H9 (cell line): ENCODE data around the gene CELA3B. TPM values are rescaled to one million over a fixed set of nuclear protein-coding genes. Genes with fewer than 3 reads are reported as not detected.

Source experiments
- DNase-seq: peaks from one replicate; pipeline ENCODE4 v3.0.0-alpha.2; 2017
- H2AFZ ChIP-seq: one replicate; pipeline ENCODE4 v1.6.1; 2013; ENCODE audit warnings: mild to moderate bottlenecking, low read length, control low read depth, moderate library complexity
- H2AK5ac ChIP-seq: 2 replicates; pipeline ENCODE4 v1.6.1; 2013; ENCODE audit warnings: low read length, control low read depth, mixed read lengths; ENCODE audit not compliant: insufficient read length
- H2BK120ac ChIP-seq: one replicate; pipeline ENCODE4 v1.6.1; 2013; ENCODE audit warnings: low read depth, mild to moderate bottlenecking, low read length, control low read depth, inconsistent platforms; ENCODE audit not compliant: poor library complexity, severe bottlenecking
- H2BK12ac ChIP-seq: 2 replicates; pipeline ENCODE4 v1.6.1; 2013; ENCODE audit warnings: low read length, control low read depth, mixed read lengths, low read depth; ENCODE audit not compliant: insufficient read length
- H2BK15ac ChIP-seq: 2 replicates; pipeline ENCODE4 v1.6.1; 2013; ENCODE audit warnings: low read depth, low read length, control low read depth
- H2BK20ac ChIP-seq: one replicate; pipeline ENCODE4 v1.6.1; 2013; ENCODE audit warnings: low read depth, mild to moderate bottlenecking, low read length, control low read depth, inconsistent platforms; ENCODE audit not compliant: poor library complexity, severe bottlenecking
- H2BK5ac ChIP-seq: 2 replicates; pipeline ENCODE4 v1.6.1; 2013; ENCODE audit warnings: low read length, control low read depth, mixed read lengths; ENCODE audit not compliant: insufficient read length
- H3K14ac ChIP-seq: 2 replicates; pipeline ENCODE4 v1.6.1; 2013; ENCODE audit warnings: low read length, control low read depth; ENCODE audit not compliant: insufficient read depth
- H3K18ac ChIP-seq: 2 replicates; pipeline ENCODE4 v1.6.1; 2013; ENCODE audit warnings: low read depth, mild to moderate bottlenecking, mixed read lengths, low read length, control low read depth; ENCODE audit not compliant: insufficient read length
- H3K23ac ChIP-seq: 2 replicates; pipeline ENCODE4 v1.6.1; 2013; ENCODE audit warnings: low read length, control low read depth, mixed read lengths, low read depth; ENCODE audit not compliant: insufficient read length
- H3K23me2 ChIP-seq: 2 replicates; pipeline ENCODE4 v1.6.1; 2013; ENCODE audit warnings: low read depth, mild to moderate bottlenecking, mixed read lengths, low read length, control low read depth; ENCODE audit not compliant: insufficient read length, poor library complexity, severe bottlenecking
- H3K27ac ChIP-seq: 2 replicates; pipeline ENCODE4 v1.5.1; 2013; ENCODE audit warnings: low read length, control low read depth, mixed read lengths, low read depth; ENCODE audit not compliant: insufficient read length
- H3K27me3 ChIP-seq: 2 replicates; pipeline ENCODE4 v1.6.1; 2013; ENCODE audit warnings: low read length, control low read depth, inconsistent platforms; ENCODE audit not compliant: insufficient read depth
- H3K4ac ChIP-seq: 2 replicates; pipeline ENCODE4 v1.6.1; 2013; ENCODE audit warnings: low read depth, mild to moderate bottlenecking, control low read depth, inconsistent platforms, low read length, moderate library complexity
- H3K4me1 ChIP-seq: 2 replicates; pipeline ENCODE4 v1.6.1; 2013; ENCODE audit warnings: low read length, control low read depth, inconsistent platforms; ENCODE audit not compliant: insufficient read depth
- H3K4me2 ChIP-seq: 2 replicates; pipeline ENCODE4 v1.6.1; 2013; ENCODE audit warnings: low read length, control low read depth, mixed read lengths; ENCODE audit not compliant: insufficient read length, insufficient read depth
- H3K56ac ChIP-seq: 2 replicates; pipeline ENCODE4 v1.6.1; 2013; ENCODE audit warnings: low read depth, mild to moderate bottlenecking, mixed read lengths, low read length, control low read depth; ENCODE audit not compliant: insufficient read length
- H3K79me1 ChIP-seq: 2 replicates; pipeline ENCODE4 v1.6.1; 2013; ENCODE audit warnings: low read depth, mild to moderate bottlenecking, moderate library complexity, low read length, control low read depth, inconsistent platforms; ENCODE audit not compliant: insufficient read depth, poor library complexity, severe bottlenecking
- H3K79me2 ChIP-seq: 2 replicates; pipeline ENCODE4 v1.6.1; 2013; ENCODE audit warnings: low read length, control low read depth, inconsistent platforms; ENCODE audit not compliant: insufficient read depth
- H3K9ac ChIP-seq: 2 replicates; pipeline ENCODE4 v1.6.1; 2013; ENCODE audit warnings: low read length, control low read depth, mixed read lengths; ENCODE audit not compliant: insufficient read length; ENCODE audit errors: extremely low read depth
- H3K9me3 ChIP-seq: one replicate; pipeline ENCODE4 v1.6.1; 2013; ENCODE audit warnings: low read depth, low read length, inconsistent platforms; ENCODE audit not compliant: control insufficient read depth
- H3T11ph ChIP-seq: one replicate; pipeline ENCODE4 v1.6.1; 2013; ENCODE audit warnings: mild to moderate bottlenecking, low read length, control low read depth, inconsistent platforms
- H4K20me1 ChIP-seq: one replicate; pipeline ENCODE4 v1.6.1; 2013; ENCODE audit not compliant: control insufficient read depth, insufficient read length, insufficient read depth
- H4K5ac ChIP-seq: 2 replicates; pipeline ENCODE4 v1.6.1; 2013; ENCODE audit warnings: low read depth, mild to moderate bottlenecking, mixed read lengths, low read length, control low read depth; ENCODE audit not compliant: insufficient read length
- H4K8ac ChIP-seq: replicated peaks from 2 replicates; pipeline ENCODE4 v1.6.1; 2013; ENCODE audit warnings: low read length, control low read depth, mixed read lengths, low read depth; ENCODE audit not compliant: insufficient read length
- H4K91ac ChIP-seq: 2 replicates; pipeline ENCODE4 v1.6.1; 2013; ENCODE audit warnings: low read depth, mild to moderate bottlenecking, moderate library complexity, mixed read lengths, low read length, control low read depth; ENCODE audit not compliant: insufficient read length
- H3K27ac Mint-ChIP-seq, 3 experiments: 2 replicates in 2 of 3; 3 replicates in 1 of 3; pipeline ENCODE4 v1.8.0; 2020 to 2021; ENCODE audit warnings: mixed read lengths in 3 of 3, mild to moderate bottlenecking in 1 of 3, moderate library complexity in 1 of 3
- H3K27me3 Mint-ChIP-seq: 2 replicates; pipeline ENCODE4 v1.8.0; 2021; ENCODE audit warnings: low read depth, mild to moderate bottlenecking, moderate library complexity, mixed read lengths
- H3K36me3 Mint-ChIP-seq, 3 experiments: 2 replicates in 2 of 3; 3 replicates in 1 of 3; pipeline ENCODE4 v1.8.0; 2020 to 2021; ENCODE audit warnings: low read depth in 3 of 3, mixed read lengths in 3 of 3; ENCODE audit not compliant: insufficient read depth in 1 of 3
- H3K4me1 Mint-ChIP-seq, 2 experiments: 2 replicates each; pipeline ENCODE4 v1.8.0; 2020; ENCODE audit warnings: mixed read lengths in 2 of 2
- H3K4me3 Mint-ChIP-seq, 2 experiments: 2 replicates in 1 of 2; 3 replicates in 1 of 2; pipeline ENCODE4 v1.8.0; 2020 to 2021; ENCODE audit warnings: mild to moderate bottlenecking in 2 of 2, mixed read lengths in 2 of 2, moderate library complexity in 1 of 2
- H3K9me3 Mint-ChIP-seq, 2 experiments: 2 replicates in 1 of 2; 3 replicates in 1 of 2; pipeline ENCODE4 v1.8.0; 2020; ENCODE audit warnings: mild to moderate bottlenecking in 2 of 2, mixed read lengths in 2 of 2, moderate library complexity in 1 of 2
- CTCF ChIP-seq: fragments of 200-600 bp; sonication (generic); conservative IDR thresholded peaks from 3 replicates; pipeline ENCODE4 v1.8.0; 2021; ENCODE audit warnings: antibody characterized with exemption, mild to moderate bottlenecking
- WGBS: extraction: QIAGEN DNeasy Blood & Tissue Kit; methylation state at CpG from one replicate; pipeline ENCODE4 v1.1.7; 2013; ENCODE audit warnings: missing lambda C conversion rate, low lambda C conversion rate, mixed read lengths; ENCODE audit not compliant: insufficient read length; ENCODE audit errors: extremely low coverage; 5-methylcytosine and 5-hydroxymethylcytosine counted together
- total RNA-seq: library from RNA; stranded (reverse); gene quantifications from 2 replicates; pipeline ENCODE4 v1.2.1, GENCODE V29; 2021

Gene CELA3B
- total RNA-seq, 1 experiment from 2014 or later: not detected

GRCh38 chr1:21955058-21955457 is 21.8 kb upstream of the CELA3B start:
- no peak overlapping the region for H3K4me2 ChIP-seq
- H3K14ac ChIP-seq: no peak overlapping the region
- DNase-seq: no peak
- H2AK5ac ChIP-seq: no peak overlapping the region
- H3K79me1 ChIP-seq: no peaks in the 10 kb centered on the region
- no peaks in the 10 kb centered on the region for H3K9me3 Mint-ChIP-seq
- H2BK5ac ChIP-seq: no peak overlapping the region
- no peaks in the 10 kb centered on the region for H3K79me2 ChIP-seq
- H3K56ac ChIP-seq: no peak overlapping the region
- H4K5ac ChIP-seq: no peak overlapping the region
- no peak overlapping the region for H3K9ac ChIP-seq
- H4K91ac ChIP-seq: no peak overlapping the region
- H3K27me3 ChIP-seq: no peaks in the 10 kb centered on the region
- no peak overlapping the region for H2AFZ ChIP-seq
- peaks cover 4% of the 10 kb centered on the region; the same call in 1 of the 2 replicates for H3K4me1 ChIP-seq
- no peak overlapping the region for H3T11ph ChIP-seq
- H3K27ac Mint-ChIP-seq: no peak overlapping the region
- no peak overlapping the region for H3K4me3 Mint-ChIP-seq
- H3K18ac ChIP-seq: no peak overlapping the region
- H3K9me3 ChIP-seq: no peaks in the 10 kb centered on the region
- no peak overlapping the region for H2BK20ac ChIP-seq
- H3K36me3 Mint-ChIP-seq: no peaks in the 10 kb centered on the region
- H3K27ac ChIP-seq: no peak overlapping the region
- no peak overlapping the region for H3K4ac ChIP-seq
- no CpG with 5 or more reads among the region's 16 CpGs for WGBS
- TF ChIP-seq CTCF: no peak
- H2BK15ac ChIP-seq: no peak overlapping the region
- no peak overlapping the region for H2BK12ac ChIP-seq
- no peaks in the 10 kb centered on the region for H4K20me1 ChIP-seq
- no peak overlapping the region for H2BK120ac ChIP-seq
- H3K23ac ChIP-seq: no peak overlapping the region
- no peak overlapping the region for H4K8ac ChIP-seq
- H3K4me1 Mint-ChIP-seq: peaks cover 28 to 30% of the 10 kb centered on the region in 2 experiments
- no peaks in the 10 kb centered on the region; the same call in none of the 2 replicates for H3K27me3 Mint-ChIP-seq
- H3K23me2 ChIP-seq: no peaks in the 10 kb centered on the region
